SH-SY5Y (cell line): ENCODE data around the gene IGSF3.

ENCODE experiments used
- GATA2 ChIP-seq: IDR thresholded peaks from 2 replicates; pipeline ENCODE4 v1.6.1; 2011; ENCODE audit warnings: mild to moderate bottlenecking, low read depth, low read length
- GATA3 ChIP-seq: IDR thresholded peaks from 2 replicates; pipeline ENCODE4 v1.6.1; 2011; ENCODE audit warnings: low read depth, mild to moderate bottlenecking, low read length, moderate library complexity

- no peak for TF ChIP-seq GATA2
- no peak for TF ChIP-seq GATA3
Observed at GRCh38 chr1:116573431-116574095, 94.0 kb downstream of the IGSF3 start.
